Left ventricle myocardium superior (tissue), 1 donor: ENCODE results near the gene PPARGC1A. TPM values are rescaled to one million over a fixed set of nuclear protein-coding genes. Genes with fewer than 3 reads are reported as not detected.

Source experiments
- ATAC-seq: fragments of 200-7000 bp; cut with Tn5 transposase; one replicate; pipeline ENCODE4 v1.9.1; 2020; ENCODE audit warnings: mild to moderate bottlenecking, moderate library complexity
- DNase-seq: peaks from one replicate; pipeline ENCODE4 v3.0.0-alpha.2; 2020
- intact Hi-C: fragments of 100-400 bp; cut with micrococcal nuclease; formaldehyde crosslinking; loops from one replicate; pipeline ENCODE4 v1.11.0; 2022
- long read RNA-seq: library from polyadenylated mRNA; unstranded; transcript quantifications from one replicate; pipeline ENCODE4 v2.0.0, GENCODE V29; 2021
- total RNA-seq: library from RNA; stranded (reverse); fragmentation: NEBNext Ultra II Directional; extraction: Animal tissue kit (Norgen Biotek cat#: 25700); gene quantifications from one replicate; pipeline ENCODE4 v1.2.1, GENCODE V29; 2021
- donor health status: DM: no; HTN: yes; CAD: no; lungs with severe emphysema.

The PPARGC1A gene, protein sequence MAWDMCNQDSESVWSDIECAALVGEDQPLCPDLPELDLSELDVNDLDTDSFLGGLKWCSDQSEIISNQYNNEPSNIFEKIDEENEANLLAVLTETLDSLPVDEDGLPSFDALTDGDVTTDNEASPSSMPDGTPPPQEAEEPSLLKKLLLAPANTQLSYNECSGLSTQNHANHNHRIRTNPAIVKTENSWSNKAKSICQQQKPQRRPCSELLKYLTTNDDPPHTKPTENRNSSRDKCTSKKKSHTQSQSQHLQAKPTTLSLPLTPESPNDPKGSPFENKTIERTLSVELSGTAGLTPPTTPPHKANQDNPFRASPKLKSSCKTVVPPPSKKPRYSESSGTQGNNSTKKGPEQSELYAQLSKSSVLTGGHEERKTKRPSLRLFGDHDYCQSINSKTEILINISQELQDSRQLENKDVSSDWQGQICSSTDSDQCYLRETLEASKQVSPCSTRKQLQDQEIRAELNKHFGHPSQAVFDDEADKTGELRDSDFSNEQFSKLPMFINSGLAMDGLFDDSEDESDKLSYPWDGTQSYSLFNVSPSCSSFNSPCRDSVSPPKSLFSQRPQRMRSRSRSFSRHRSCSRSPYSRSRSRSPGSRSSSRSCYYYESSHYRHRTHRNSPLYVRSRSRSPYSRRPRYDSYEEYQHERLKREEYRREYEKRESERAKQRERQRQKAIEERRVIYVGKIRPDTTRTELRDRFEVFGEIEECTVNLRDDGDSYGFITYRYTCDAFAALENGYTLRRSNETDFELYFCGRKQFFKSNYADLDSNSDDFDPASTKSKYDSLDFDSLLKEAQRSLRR
- 97.2 TPM for total RNA-seq
- long read RNA-seq, full-length matches to known transcripts: 11 of 23 reads
- long read RNA-seq, partial matches to known transcripts: 5 of 23 reads
- long read RNA-seq, other reads (novel, unspliced or antisense): 7 of 23 reads

DNA sequence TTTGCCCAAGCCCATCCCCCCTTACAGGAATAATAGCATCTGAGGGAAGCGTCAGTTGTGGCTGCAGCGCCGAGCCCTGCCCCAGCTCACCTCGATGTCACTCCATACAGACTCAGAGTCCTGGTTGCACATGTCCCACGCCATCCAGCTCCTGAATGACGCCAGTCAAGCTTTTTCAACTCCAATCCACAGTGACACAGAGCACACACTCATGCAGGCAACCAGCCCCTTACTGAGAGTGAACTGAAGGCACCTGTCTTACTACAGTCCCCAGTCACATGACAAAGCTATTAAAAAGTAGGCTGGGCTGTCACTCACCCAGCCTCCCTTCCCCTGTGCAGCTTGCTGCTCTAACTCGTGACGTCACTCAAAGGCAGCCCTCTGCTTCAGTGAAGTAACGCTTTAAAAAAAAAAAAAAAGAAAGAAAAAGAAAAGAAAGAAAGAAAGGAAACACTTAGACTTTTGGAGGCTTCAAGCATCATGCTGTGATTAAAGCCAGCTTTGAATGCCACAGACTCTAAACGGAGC, at the start of gene PPARGC1A:
TSS of gene PPARGC1A (minus strand) at position 234 of the 528 bp plus-strand sequence. CDS start at position 144, 90 bp downstream.
- DNase-seq (peak; percentile 65), ATAC-seq (peak; percentile 90)
- intact Hi-C loops: no loop called here

DNA sequence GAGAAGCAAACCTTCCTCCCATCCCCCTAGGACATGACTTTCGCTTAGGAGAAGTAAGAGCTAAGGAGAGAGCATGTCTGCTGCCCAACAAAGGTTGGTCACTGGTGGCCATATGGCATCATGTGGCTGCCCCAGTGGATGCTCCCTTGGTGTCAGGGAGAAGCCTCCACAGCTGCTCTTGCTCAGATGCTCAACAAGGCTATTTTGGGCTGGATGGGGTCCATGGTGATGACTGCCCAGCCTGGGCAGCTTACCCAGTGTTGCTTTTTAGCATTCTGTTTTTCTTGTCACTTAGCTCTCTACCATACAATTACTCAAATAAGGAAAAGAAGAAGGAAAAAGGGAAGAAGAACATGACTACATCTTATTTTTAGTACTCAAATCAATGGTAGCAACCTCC, 48.9 kb upstream of the PPARGC1A start:
- intact Hi-C loops: no loop called here
- DNase-seq (no peak), ATAC-seq (no peak)

DNA sequence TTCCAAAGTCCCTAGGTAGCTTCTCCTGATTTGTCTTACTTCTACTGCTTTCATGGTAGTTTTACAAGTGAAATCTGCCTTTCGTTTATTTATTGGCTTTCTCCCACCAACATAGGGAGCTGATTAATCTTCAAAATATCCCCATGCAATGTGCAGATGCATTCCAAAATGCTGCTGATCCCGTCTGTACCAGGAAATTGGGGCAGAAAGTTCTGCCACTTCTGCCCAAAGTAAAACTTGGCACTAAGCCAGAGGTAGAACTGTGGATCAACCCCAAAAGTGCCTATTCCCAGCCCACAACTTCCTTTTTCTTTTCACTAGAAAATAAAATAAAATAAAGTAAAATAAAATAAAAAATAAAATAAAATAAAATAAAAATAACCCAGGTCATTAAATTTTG, 47.3 kb upstream of the PPARGC1A start:
- ATAC-seq (no peak), DNase-seq (no peak)
- intact Hi-C loops: no loop called here

DNA sequence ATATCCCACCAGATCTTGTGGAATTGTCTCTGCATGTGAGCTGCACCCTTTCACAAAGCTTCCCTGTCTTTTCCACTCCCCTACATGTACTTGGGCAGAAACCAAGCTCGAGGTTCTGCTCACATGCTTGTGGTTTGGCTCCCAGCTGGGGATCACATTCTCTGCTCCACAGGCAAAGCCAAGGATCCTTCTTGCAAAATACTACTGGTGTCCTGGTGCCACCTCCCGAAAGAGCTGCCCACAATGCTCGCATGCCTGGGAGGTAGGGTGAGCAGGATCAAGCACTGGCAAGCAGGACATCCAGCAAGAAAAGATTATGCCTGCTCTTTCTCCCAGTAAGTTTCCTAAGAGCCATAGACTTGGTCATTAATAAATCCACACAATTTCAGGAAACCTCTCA, 45.1 kb upstream of the PPARGC1A start:
- DNase-seq (peak; percentile 76), ATAC-seq (peak; percentile 71)
- intact Hi-C loops: no loop called here

DNA sequence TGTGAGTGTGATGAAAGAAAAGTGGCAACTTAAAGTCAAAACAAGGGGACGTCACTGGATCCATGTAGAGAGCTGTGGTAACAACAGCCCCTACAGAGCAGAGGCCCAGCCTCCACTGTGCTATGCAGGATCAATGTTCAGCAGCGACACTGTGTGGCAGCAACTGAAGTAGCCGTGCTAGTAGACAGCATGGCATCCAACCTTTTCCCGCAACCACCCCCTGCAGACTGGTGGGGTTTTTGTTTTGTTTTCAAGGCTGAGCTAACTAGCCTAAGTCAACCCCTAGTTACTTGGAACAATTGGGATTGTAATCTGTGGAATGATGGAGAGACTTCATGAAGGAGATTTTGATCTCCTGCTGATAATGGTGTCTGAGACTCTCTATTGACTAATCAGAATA, 44.4 kb upstream of the PPARGC1A start:
- ATAC-seq (no peak), DNase-seq (peak; percentile 25)
- intact Hi-C loops: no loop called here

DNA sequence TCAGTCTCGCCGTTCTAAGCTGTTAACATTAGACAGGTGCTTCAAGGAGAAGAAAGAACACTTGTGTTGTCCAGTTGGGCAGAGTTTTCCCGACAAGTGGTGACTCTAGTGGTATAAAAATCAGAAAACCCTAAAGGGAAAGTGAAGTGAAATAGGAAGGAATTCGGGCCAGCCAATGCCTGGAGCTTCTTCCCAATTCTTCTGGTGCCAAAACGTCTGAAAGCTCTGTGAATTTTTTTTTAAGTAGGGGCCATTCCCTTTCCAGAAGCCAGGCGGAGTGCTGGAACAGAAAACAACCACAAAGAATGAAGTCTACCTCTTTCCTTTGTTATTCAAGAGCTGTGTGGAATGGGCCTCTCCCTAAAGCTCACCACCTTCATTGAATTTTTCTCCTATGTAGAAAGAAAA, 43.1 kb upstream of the PPARGC1A start:
- DNase-seq (no peak), ATAC-seq (no peak)
- intact Hi-C loops: no loop called here

DNA sequence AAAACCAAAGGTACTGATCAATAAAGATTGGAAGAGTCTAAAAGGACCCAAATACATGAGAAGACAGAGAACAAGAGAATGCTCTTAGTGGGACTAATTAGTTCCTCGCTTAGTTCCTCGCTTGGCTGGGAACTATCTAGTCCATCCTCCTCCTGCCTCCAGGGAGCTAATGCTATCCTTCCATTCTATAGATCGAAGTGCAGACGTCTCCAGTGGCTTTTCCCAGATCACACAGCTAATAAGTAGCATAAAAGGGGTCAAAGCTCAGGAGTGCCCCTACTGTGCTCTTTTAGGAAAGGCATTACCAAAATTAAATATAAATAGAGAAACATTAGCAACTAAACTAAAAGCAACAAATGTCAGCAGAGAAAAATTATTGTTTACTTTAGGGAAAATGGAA, 42.3 kb upstream of the PPARGC1A start:
- DNase-seq (no peak), ATAC-seq (no peak)
- intact Hi-C loops: no loop called here

DNA sequence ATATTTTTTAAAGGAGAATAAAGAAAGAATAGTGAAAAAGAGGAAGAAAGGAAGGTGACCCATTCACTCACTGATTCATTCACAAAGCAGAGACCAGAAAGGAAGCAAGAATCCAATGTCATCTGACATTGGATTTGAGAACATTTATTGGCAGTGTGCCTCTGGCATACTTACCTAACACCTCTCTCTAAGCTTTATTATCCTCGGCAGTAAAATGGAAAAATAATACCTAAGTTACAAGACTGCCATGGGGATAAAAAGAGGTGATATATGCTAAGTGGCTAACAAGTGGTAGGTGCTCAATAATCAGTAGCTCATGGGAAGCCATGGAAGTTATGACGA, 41.6 kb upstream of the PPARGC1A start:
- no peak for DNase-seq
- peak; percentile 55 for ATAC-seq
- intact Hi-C loops: no loop called here

DNA sequence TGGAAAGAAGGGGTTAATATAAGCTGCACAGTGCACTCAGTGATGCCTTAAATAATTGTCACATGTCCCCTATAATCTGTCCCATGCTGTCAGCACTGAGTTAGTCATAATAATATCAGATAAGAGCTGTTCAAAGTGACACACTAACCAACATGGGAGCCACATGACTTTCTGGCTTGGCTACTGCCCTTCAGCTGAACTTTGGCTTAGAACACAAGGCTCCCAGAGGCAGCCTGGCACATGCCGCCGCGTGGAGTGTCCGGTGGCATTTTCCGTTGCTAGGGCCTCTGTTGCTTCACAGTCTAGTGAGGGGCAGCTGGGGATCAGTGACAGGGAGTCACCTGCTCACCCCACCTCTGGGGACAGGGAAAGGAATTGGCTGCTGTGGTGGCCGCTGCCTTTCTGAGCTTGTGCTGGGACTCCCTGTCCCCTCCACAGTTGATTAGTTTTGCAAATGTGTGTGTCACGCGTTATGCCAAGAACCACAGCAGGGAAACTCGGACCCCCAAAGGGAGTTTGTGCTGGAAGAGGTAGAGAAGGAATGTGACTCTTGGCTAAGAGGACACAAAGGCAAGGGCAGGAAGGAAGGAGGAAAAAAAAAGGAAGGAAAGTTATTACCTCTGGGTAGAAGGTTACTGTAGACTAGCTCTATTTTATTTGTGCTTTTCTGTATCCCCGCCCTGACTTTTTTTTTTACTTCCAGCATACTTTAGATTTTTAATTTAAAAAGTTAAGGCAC, 41.1 kb upstream of the PPARGC1A start:
- ATAC-seq (peak; percentile 89), DNase-seq (peak; percentile 91)
- intact Hi-C loops: no loop called here

DNA sequence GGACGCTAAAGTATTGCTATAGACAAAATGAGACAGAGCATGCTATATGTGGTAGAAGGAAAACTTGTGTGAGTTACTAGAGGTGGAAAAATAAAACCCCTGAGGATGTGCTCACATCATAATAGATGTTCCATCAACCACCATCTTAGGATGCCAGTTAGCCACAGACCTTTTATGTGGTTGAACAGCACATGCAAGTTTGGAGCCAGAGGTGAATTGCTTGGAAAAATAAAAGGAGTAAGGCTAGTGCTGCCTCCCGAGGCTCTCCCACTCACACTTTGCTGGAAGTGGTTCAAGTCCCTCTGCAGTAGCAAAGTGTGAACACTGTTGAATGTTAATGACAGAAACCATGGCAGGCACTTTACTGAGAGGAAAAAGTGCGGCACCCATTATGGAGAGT, 39.4 kb upstream of the PPARGC1A start:
- no peak for ATAC-seq
- intact Hi-C loops: no loop called here
- no peak for DNase-seq

DNA sequence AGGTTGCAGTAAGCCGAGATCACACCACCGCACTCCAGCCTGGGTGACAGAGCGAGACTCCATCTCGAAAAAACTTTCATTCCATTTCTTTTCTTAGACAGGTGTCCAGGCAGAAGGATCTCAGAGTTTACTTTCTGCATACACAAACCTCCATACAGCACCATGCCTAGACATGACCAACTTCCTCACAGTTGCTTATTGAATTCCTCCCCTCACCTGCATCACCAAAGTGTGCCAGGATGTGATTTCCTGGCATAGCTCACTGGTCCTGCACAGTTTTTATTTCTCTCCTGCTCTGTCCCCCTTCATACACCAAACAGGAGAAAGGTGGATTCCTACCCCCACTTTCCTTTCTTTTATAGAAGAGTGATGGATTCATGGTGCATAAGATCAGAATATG, 34.7 kb upstream of the PPARGC1A start:
- no peak for ATAC-seq
- intact Hi-C loops: no loop called here
- no peak for DNase-seq

DNA sequence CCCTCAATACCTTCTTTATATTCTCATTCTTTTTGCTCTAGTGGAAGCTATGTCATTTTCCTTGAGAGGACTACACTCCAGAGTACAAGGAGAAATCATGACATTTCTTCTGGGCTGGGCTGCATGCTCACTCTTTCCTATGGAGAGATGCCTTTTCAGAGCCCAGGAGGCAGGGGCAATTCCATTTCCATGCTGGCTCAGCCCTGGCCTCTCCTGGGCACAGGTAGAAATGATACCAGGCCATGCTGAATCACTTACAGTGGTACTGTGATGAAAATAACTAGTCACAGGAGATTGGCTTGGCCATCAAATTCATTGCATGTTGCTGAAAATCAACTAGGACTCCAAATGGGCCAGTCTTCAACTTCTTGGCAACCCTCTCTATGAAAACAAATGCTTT, 34.0 kb upstream of the PPARGC1A start:
- ATAC-seq (peak; percentile 70), DNase-seq (no peak)
- intact Hi-C loops: no loop called here

DNA sequence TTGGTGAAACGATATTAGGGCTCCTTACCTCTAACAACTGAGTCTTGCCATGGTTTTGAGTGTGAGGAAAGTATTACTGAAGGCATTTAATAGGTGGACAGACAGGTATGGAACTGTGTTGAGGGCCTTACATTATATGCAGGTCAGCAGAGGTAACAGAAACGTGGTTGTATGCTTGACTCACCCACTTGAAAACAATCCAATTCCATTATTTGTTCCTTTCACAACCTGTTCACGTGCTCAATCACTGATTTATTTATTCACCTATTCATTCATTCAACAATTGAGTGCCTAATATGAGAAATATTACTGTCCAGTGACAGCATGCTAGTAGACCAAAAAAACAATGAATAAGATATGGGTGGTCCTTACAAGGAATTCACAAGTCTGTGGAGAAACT, 33.3 kb upstream of the PPARGC1A start:
- intact Hi-C loops: no loop called here
- no peak for ATAC-seq
- no peak for DNase-seq

DNA sequence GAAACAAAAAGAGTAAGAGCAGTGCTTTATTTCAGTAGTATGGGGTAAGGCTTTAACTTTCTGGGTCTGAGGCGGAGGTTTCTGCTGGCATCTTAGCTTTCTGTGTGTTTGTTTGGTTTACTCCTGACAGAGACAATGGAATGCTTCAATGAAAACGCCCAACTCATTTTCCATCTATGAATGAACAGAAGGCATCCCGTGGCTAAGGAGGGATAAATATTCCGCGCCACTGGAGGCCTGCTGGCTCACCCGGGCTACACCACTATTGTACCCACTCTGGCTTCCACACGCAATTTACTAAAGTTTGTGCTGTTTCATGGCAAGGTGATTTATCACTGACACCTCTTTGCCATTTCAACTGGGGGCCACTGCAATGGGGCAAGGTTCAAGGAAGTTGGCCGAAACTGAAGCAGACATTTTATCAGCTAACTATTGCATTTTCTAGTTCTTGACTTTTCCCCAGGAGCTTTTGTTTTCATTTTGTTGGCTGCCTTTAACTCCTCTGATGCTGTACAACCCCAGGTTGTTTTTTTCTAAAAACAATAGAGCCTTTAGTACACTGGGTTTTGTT, 32.8 kb upstream of the PPARGC1A start:
- intact Hi-C loops: no loop called here
- DNase-seq: no peak
- no peak for ATAC-seq

DNA sequence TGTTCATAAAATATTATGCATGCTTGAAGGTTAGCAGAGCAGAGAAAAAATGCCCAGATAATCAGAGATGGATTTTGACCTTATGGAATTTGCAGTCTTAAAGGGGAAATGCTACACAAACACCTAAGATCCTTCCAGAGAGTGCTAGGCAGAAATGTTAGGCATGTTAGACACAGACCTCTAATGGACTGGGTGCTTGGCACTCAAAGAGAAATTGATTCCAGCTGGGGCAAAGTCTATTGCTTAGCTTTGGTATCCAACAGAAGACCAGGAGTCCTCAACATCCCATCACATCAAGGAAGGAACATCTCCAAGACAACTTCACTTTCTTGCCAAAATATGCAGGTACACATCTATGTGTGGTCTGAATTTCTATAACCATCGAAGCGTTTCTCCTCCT, 32.2 kb upstream of the PPARGC1A start:
- ATAC-seq: no peak
- intact Hi-C loops: no loop called here

DNA sequence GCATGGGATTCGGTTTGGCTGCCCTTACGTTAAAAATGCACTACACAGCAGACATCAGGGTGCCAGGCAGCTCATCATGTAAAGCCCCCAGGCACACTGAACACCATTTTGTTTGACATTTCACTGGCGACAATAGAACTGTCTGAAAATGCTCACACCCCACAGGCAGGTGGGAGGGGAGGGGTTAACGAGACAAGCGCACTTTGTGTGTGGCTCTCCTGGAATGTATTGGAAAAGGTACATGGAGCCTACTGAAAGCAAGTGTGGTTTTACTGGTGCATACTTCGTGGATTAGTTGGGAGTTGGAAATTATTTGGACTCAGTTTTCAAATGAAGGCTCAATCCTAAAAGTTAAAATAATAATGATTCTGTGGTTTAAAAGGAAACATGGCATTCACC, 31.6 kb upstream of the PPARGC1A start:
- no peak for DNase-seq
- ATAC-seq: no peak
- intact Hi-C loops: no loop called here

More for the DNA sequence above, 32.2 kb upstream of the PPARGC1A start:
- DNase-seq: no peak

DNA sequence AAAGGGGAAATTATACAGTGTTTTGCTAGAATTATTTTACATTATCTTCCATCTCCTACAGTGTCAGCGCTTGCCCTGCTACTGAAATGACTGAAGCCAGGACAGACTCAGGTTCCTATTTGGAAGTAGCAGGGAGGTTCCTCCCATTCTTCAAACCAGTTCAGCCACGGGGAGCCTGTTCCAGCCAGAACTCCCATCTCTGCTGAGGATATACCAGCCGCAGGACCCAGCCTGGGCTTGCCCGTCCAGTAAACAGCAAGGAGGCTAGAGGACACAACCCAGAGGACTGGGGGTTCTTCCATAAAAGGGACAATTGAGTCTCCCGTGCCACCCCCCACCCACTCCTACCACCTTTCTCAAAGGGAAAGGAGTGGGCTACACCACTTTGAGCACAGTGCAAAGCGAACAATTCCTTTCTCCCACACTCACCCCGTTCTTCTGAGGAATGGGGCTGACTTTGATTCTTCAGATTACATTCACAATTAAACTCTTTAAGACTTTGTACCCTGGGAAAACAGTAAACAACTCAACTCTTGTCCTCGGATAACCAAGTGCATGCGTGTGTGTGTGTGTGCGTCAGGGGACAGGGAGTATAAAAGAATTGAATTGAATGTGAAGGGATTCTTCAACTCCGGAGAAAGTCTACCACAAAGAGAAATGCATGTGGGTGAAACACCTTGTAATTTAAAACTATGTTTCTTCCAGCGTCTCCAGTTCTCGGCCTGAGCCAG, 31.0 kb upstream of the PPARGC1A start:
- DNase-seq: no peak
- intact Hi-C loops: no loop called here
- peak; percentile 34 for ATAC-seq

DNA sequence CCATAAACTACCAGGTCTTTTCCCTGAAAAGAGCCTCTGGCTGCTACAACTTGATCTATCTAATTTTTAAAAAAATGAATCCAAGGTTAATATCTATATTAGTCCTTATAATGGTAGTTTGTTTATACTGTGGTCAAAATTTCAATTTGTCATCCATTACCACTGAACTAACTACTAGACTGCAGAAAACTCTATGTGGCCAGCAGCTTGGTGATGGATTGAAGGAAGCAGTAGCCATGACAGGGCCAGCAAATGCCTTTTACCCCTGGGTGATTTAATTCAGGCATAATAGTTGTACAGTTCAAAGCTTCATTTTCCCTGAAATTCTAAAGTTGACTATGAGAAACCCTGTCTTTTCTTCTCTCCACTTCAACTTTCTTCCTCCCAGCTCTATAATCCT, 30.4 kb upstream of the PPARGC1A start:
- intact Hi-C loops: no loop called here
- no peak for DNase-seq
- no peak for ATAC-seq

DNA sequence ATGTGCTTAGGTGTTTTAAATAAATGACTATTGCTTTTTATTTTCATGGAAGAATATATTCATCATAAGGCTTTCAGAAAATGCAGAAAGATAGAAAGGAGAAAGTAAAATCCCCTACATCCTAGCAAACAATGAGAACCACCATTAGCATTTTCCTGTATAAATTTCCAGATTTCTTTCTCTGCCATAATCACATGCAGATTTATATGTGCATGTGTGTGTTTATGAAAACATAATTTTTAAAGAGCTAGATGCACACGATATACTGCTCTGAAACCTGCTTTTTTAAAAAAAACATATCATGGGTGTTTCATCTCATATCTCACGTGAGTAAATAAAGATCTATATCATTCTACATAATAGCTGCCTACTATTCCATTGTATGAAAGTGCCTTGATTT, 26.4 kb upstream of the PPARGC1A start:
- no peak for ATAC-seq
- intact Hi-C loops: no loop called here
- DNase-seq: no peak
